Hepatocyte (in vitro differentiated cells): ENCODE data around the gene RPS6KA5. TPM values are rescaled to one million over a fixed set of nuclear protein-coding genes. Genes with fewer than 3 reads are reported as not detected.

Experiments used
- DNase-seq: peaks from one replicate; pipeline ENCODE4 v3.0.0-alpha.2; 2016; ENCODE audit warnings: low spot score
- H2AFZ ChIP-seq: fragments of 200-600 bp; sonication (generic); 2 replicates; pipeline ENCODE4 v1.6.0; 2016; ENCODE audit warnings: antibody characterized with exemption, mild to moderate bottlenecking
- H3K27ac ChIP-seq: fragments of 200-600 bp; sonication (generic); 2 replicates; pipeline ENCODE4 v1.5.1; 2016; ENCODE audit warnings: mild to moderate bottlenecking
- H3K27me3 ChIP-seq: fragments of 200-600 bp; sonication (generic); 2 replicates; pipeline ENCODE4 v1.6.1; 2016
- H3K36me3 ChIP-seq: fragments of 200-600 bp; sonication (generic); replicated peaks from 2 replicates; pipeline ENCODE4 v1.5.1; 2016; ENCODE audit warnings: low read depth; ENCODE audit not compliant: insufficient read depth
- H3K4me1 ChIP-seq: fragments of 200-600 bp; sonication (generic); 2 replicates; pipeline ENCODE4 v1.5.1; 2016; ENCODE audit warnings: mild to moderate bottlenecking, moderate library complexity; ENCODE audit not compliant: insufficient read depth
- H3K4me2 ChIP-seq: fragments of 200-600 bp; sonication (generic); 2 replicates; pipeline ENCODE4 v1.6.0; 2016
- H3K4me3 ChIP-seq: fragments of 200-600 bp; sonication (generic); 2 replicates; pipeline ENCODE4 v1.5.1; 2016; ENCODE audit warnings: mild to moderate bottlenecking
- H3K79me2 ChIP-seq: fragments of 200-600 bp; sonication (generic); 2 replicates; pipeline ENCODE4 v1.6.0; 2017; ENCODE audit warnings: mild to moderate bottlenecking
- H3K9me2 ChIP-seq: fragments of 200-600 bp; sonication (generic); replicated peaks from 2 replicates; pipeline ENCODE4 v1.6.0; 2017; ENCODE audit warnings: mild to moderate bottlenecking; ENCODE audit not compliant: insufficient read depth
- H3K9me3 ChIP-seq: fragments of 200-600 bp; sonication (generic); 2 replicates; pipeline ENCODE4 v1.5.1; 2016; ENCODE audit warnings: low read depth, mild to moderate bottlenecking
- H4K20me1 ChIP-seq: fragments of 200-600 bp; sonication (generic); 2 replicates; pipeline ENCODE4 v1.6.0; 2016; ENCODE audit warnings: mild to moderate bottlenecking; ENCODE audit not compliant: insufficient read depth, poor library complexity, severe bottlenecking
- CTCF ChIP-seq: fragments of 200-600 bp; sonication (generic); IDR thresholded peaks from 2 replicates; pipeline ENCODE4 v1.5.1; 2016; ENCODE audit warnings: antibody characterized with exemption, mild to moderate bottlenecking; ENCODE audit not compliant: poor library complexity
- EZH2 ChIP-seq: fragments of 200-600 bp; sonication (generic); IDR thresholded peaks from 2 replicates; pipeline ENCODE4 v1.6.1; 2016; ENCODE audit warnings: antibody characterized with exemption, mild to moderate bottlenecking, borderline replicate concordance
- EZH2phosphoT487 ChIP-seq: fragments of 200-600 bp; sonication (generic); IDR thresholded peaks from one replicate; pipeline ENCODE4 v1.6.1; 2018; ENCODE audit warnings: antibody characterized with exemption, mild to moderate bottlenecking, low read depth, moderate library complexity; ENCODE audit not compliant: unreplicated experiment, severe bottlenecking
- WGBS: methylation state at CpG from one replicate; pipeline ENCODE4 v1.1.6; 2016; ENCODE audit warnings: low lambda C conversion rate; ENCODE audit errors: missing lambda C conversion rate; 5-methylcytosine and 5-hydroxymethylcytosine counted together
- polyA plus RNA-seq: library from polyadenylated mRNA; unstranded; fragments of >200 nt; fragmentation: Nextera tagmentation; extraction: Ambion mirVana; gene quantifications from 2 replicates; pipeline ENCODE4 v1.2.1, GENCODE V29; 2016
- total RNA-seq: library from RNA; depleted of rRNA; stranded (reverse); fragments of >200 nt; gene quantifications from 2 replicates; pipeline ENCODE4 v1.2.3, GENCODE V29; 2014

The RPS6KA5 gene
- total and polyA plus RNA-seq, 2 experiments from 2014 or later: 4.8 to 6.3 TPM

GRCh38 chr14:91019673-91020072 lies 40.8 kb downstream of the RPS6KA5 start:
- H3K4me3 ChIP-seq: no peak overlapping the region
- no peak overlapping the region for H2AFZ ChIP-seq
- H3K4me2 ChIP-seq: no peak overlapping the region
- no peak for DNase-seq
- no peaks in the 10 kb centered on the region for H3K9me2 ChIP-seq
- H3K9me3 ChIP-seq: no peaks in the 10 kb centered on the region
- H3K27me3 ChIP-seq: no peaks in the 10 kb centered on the region
- WGBS: 99% methylated on average over 3 of the region's 3 CpGs
- H3K27ac ChIP-seq: no peak overlapping the region
- no peaks in the 10 kb centered on the region for H3K4me1 ChIP-seq
- H3K36me3 ChIP-seq: no peaks in the 10 kb centered on the region
- H4K20me1 ChIP-seq: no peaks in the 10 kb centered on the region
- H3K79me2 ChIP-seq: no peaks in the 10 kb centered on the region
- TF ChIP-seq EZH2 (no peak), EZH2phosphoT487 (no peak), CTCF (no peak)

GRCh38 chr14:91018481-91018880 lies 42.0 kb downstream of the RPS6KA5 start:
- 91% methylated on average over 5 of the region's 5 CpGs for WGBS
- no peak for DNase-seq
- no peaks in the 10 kb centered on the region for H3K27me3 ChIP-seq

GRCh38 chr14:91016800-91017410 lies 43.5 kb downstream of the RPS6KA5 start:
- Histone ChIP-seq H3K4me1 (no peaks in the 10 kb centered on the region), H3K4me3 (no peak overlapping the region), H3K9me2 (no peaks in the 10 kb centered on the region), H3K36me3 (no peaks in the 10 kb centered on the region), H3K27ac (no peak overlapping the region), H3K4me2 (no peak overlapping the region), H3K79me2 (no peaks in the 10 kb centered on the region), H3K9me3 (no peaks in the 10 kb centered on the region), H2AFZ (no peak overlapping the region), H3K27me3 (no peaks in the 10 kb centered on the region), H4K20me1 (no peaks in the 10 kb centered on the region)
- WGBS: 96% methylated on average over 3 of the region's 3 CpGs
- TF ChIP-seq EZH2phosphoT487: no peak
- no peak for DNase-seq

More at GRCh38 chr14:91018481-91018880, 42.0 kb downstream of the RPS6KA5 start:
- Histone ChIP-seq H2AFZ (no peak overlapping the region), H4K20me1 (no peaks in the 10 kb centered on the region), H3K4me2 (no peak overlapping the region), H3K9me2 (no peaks in the 10 kb centered on the region), H3K27ac (no peak overlapping the region), H3K4me3 (no peak overlapping the region), H3K4me1 (no peaks in the 10 kb centered on the region), H3K9me3 (no peaks in the 10 kb centered on the region), H3K36me3 (no peaks in the 10 kb centered on the region), H3K79me2 (no peaks in the 10 kb centered on the region)
- TF ChIP-seq CTCF: no peak
- no peak for TF ChIP-seq EZH2phosphoT487

- Histone ChIP-seq H3K27me3 (no peaks in the 10 kb centered on the region), H3K4me1 (no peaks in the 10 kb centered on the region), H2AFZ (no peak overlapping the region), H3K4me2 (no peak overlapping the region), H4K20me1 (no peaks in the 10 kb centered on the region), H3K27ac (no peak overlapping the region), H3K9me2 (no peaks in the 10 kb centered on the region), H3K36me3 (no peaks in the 10 kb centered on the region), H3K9me3 (no peaks in the 10 kb centered on the region), H3K4me3 (no peak overlapping the region), H3K79me2 (no peaks in the 10 kb centered on the region)
- WGBS: 72% methylated on average over 1 of the region's 1 CpG
- TF ChIP-seq EZH2 (no peak), EZH2phosphoT487 (no peak), CTCF (no peak)
- DNase-seq: no peak
These were observed 45.0 kb downstream of the RPS6KA5 start for GRCh38 chr14:91015435-91015834.
